GM06990 (cell line): ENCODE results near the gene ACOT6.
"Not testable (repeated sequence)": the region's sequence is repeated elsewhere in the genome, so short reads cannot be mapped to it uniquely, and the experiment has no call there.

Experiments used
- DNase-seq: peaks from one replicate; pipeline ENCODE4 v3.0.0-alpha.2; 2011; ENCODE audit not compliant: insufficient read length; ENCODE audit errors: extremely low read depth
- H3K27me3 ChIP-seq: replicated peaks from 2 replicates; pipeline ENCODE4 v1.6.0; 2011; ENCODE audit warnings: low read length; ENCODE audit not compliant: control insufficient read depth, insufficient read depth
- H3K36me3 ChIP-seq: 2 replicates; pipeline ENCODE4 v1.5.1; 2011; ENCODE audit warnings: low read length; ENCODE audit not compliant: control insufficient read depth, insufficient read depth
- H3K4me3 ChIP-seq: replicated peaks from 2 replicates; pipeline ENCODE4 v1.5.1; 2011; ENCODE audit warnings: low read depth, mild to moderate bottlenecking, control low read depth, low read length
- TF ChIP-seq, protein P1 (sequence below): IDR thresholded peaks from 2 replicates; pipeline ENCODE4 v1.5.1; 2011; ENCODE audit warnings: low read length, control low read depth, mild to moderate bottlenecking, inconsistent platforms; ENCODE audit not compliant: insufficient read depth, poor library complexity, severe bottlenecking

The ACOT6 gene

DNA sequence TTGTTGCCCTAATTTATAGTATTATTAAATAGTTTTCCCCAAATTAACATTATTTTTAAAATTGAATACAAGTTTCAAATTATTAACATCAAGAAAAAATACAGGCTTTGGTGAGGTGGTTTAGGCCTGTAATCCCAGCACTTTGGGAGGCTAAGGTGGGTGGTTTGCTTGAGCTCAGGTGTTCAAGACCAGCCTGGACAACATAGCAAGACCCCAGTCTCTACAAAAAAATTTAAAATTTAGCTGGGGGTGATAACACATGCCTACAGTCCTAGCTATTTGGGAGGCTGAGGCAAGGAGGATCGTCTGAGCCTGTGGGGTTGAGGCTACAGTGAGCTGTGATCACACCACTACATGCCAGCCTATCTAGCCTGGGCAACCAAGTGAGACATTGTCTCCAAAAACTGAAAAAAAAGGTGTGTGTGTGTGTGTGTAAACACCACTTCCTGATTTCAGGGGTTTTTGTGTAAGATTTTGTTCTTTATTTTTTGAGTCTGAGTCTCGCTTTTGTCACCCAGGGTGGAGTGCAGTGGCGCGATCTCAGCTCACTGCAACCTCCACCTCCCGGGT, 28.6 kb downstream of the ACOT6 start:
- Histone ChIP-seq H3K27me3 (no peaks in the 10 kb centered on the region), H3K4me3 (no peak overlapping the region), H3K36me3 (no peaks in the 10 kb centered on the region)
- TF ChIP-seq, protein P1, sequence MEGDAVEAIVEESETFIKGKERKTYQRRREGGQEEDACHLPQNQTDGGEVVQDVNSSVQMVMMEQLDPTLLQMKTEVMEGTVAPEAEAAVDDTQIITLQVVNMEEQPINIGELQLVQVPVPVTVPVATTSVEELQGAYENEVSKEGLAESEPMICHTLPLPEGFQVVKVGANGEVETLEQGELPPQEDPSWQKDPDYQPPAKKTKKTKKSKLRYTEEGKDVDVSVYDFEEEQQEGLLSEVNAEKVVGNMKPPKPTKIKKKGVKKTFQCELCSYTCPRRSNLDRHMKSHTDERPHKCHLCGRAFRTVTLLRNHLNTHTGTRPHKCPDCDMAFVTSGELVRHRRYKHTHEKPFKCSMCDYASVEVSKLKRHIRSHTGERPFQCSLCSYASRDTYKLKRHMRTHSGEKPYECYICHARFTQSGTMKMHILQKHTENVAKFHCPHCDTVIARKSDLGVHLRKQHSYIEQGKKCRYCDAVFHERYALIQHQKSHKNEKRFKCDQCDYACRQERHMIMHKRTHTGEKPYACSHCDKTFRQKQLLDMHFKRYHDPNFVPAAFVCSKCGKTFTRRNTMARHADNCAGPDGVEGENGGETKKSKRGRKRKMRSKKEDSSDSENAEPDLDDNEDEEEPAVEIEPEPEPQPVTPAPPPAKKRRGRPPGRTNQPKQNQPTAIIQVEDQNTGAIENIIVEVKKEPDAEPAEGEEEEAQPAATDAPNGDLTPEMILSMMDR = no peak
- DNase-seq = no peak

- peak; percentile 95 for DNase-seq
- no peaks in the 10 kb centered on the region for H3K27me3 ChIP-seq
Measured at GRCh38 chr14:73644531-73645247, 32.4 kb downstream of the ACOT6 start, which contains the start of gene DNAL1. Gene DNAL1 (plus strand): TSS chr14:73644986. CDS start chr14:73645040, 54 bp downstream.

GRCh38 chr14:73645248-73645610, 32.9 kb downstream of the ACOT6 start:
- H3K36me3 ChIP-seq = no peaks in the 10 kb centered on the region
- DNase-seq = no peak

More at GRCh38 chr14:73644531-73645247, 32.4 kb downstream of the ACOT6 start, which contains the start of gene DNAL1:
- Histone ChIP-seq H3K36me3 (no peaks in the 10 kb centered on the region), H3K4me3 (peak within 1 kb of the TSS; percentile 69)
- TF ChIP-seq, protein P1 = no peak

DNA sequence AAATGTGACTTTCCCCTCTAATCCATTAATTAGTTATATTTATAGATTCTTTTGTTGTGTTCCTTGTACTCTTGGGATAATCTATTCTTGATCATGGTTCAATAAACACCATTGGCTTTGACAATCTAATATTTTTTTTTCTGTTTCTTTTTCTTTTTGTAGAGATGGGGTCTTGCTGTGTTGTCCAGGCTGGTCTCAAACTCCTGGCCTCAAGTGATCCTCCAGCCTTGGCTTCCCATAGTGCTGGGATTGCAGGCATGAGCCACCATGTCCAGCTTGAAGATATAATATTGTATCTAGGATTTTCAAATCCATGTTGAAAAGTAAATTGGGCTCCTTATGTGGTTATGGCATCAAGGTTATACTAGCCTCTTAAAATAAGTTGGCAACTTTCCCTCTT, 38.7 kb downstream of the ACOT6 start:
- H3K27me3 ChIP-seq = no peaks in the 10 kb centered on the region
- H3K4me3 ChIP-seq = no peak overlapping the region
- DNase-seq = no peak
- TF ChIP-seq, protein P1 = no peak
- H3K36me3 ChIP-seq = no peaks in the 10 kb centered on the region; the same call in 1 of the 2 replicates

More at GRCh38 chr14:73645248-73645610, 32.9 kb downstream of the ACOT6 start:
- peak overlapping the region; percentile 69 for H3K4me3 ChIP-seq
- TF ChIP-seq, protein P1 = no peak
- H3K27me3 ChIP-seq = no peaks in the 10 kb centered on the region

GRCh38 chr14:73655851-73656250, 43.5 kb downstream of the ACOT6 start:
- DNase-seq = no peak
- TF ChIP-seq, protein P1 = no peak
- no peaks in the 10 kb centered on the region; the same call in 1 of the 2 replicates for H3K36me3 ChIP-seq
- no peak overlapping the region for H3K4me3 ChIP-seq
- H3K27me3 ChIP-seq = no peaks in the 10 kb centered on the region

DNA sequence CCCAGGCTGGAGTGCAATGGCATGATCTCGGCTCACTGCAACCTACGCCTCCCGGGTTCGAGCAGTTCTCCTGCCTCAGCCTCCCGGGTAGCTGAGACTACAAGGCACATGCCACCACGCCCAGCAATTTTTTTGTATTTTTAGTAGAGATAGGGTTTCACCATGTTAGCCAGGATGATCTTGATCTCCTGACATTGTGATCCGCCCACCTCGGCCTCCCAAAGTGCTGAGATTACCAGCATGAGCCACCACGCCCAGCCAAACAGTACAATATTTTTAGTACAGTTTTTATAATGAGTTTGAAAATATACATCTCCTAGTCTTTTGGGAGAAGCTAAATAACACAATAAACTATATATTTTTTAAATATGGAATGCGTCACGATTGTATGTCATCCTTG, 46.9 kb downstream of the ACOT6 start:
- not testable (repeated sequence) for DNase-seq, H3K4me3 ChIP-seq, H3K36me3 ChIP-seq, H3K27me3 ChIP-seq
